OCI-LY7 (cell line): ENCODE data around the gene NRCAM. TPM values are rescaled to one million over a fixed set of nuclear protein-coding genes. Genes with fewer than 3 reads are reported as not detected.

Experiments
- BruUV-seq: library from RNA; stranded (reverse); fragments of 400-500 nt; replicated peaks from 2 replicates; lab custom pipeline; 2021; lab: Mats Ljungman, UMichigan
- CTCF ChIA-PET: fragments of 300-600 bp; sonication (Branson Sonifier 250); formaldehyde crosslinking; loops from one replicate; lab custom pipeline; 2022; ENCODE audit warnings: antibody characterized with exemption; ENCODE audit not compliant: unreplicated experiment; lab: Charles Lee
- POLR2A ChIA-PET: fragments of 300-600 bp; sonication (Branson Sonifier 250); formaldehyde crosslinking; loops from one replicate; lab custom pipeline; 2022; ENCODE audit warnings: antibody characterized with exemption; lab: Charles Lee
- DNase-seq: peaks from one replicate; pipeline ENCODE4 v3.0.0-alpha.2; 2015; ENCODE audit warnings: low spot score
- H2AFZ ChIP-seq: fragments of 200-600 bp; sonication (generic), shearing (Covaris generic); 2 replicates; pipeline ENCODE4 v1.6.1; 2014; ENCODE audit warnings: mild to moderate bottlenecking, antibody characterized with exemption, low read length, moderate library complexity
- H3K27ac ChIP-seq: fragments of 200-600 bp; sonication (generic); 2 replicates; pipeline ENCODE4 v1.5.1; 2014; ENCODE audit warnings: mixed run types, low read depth, mild to moderate bottlenecking, moderate library complexity, low read length, inconsistent platforms; ENCODE audit not compliant: poor library complexity, severe bottlenecking
- H3K36me3 ChIP-seq: fragments of 200-600 bp; sonication (generic); 2 replicates; pipeline ENCODE4 v1.6.1; 2014; ENCODE audit warnings: mild to moderate bottlenecking, antibody characterized with exemption, low read length, moderate library complexity, mixed read lengths; ENCODE audit not compliant: insufficient read depth
- H3K4me1 ChIP-seq: fragments of 200-600 bp; sonication (generic); 2 replicates; pipeline ENCODE4 v1.5.1; 2014; ENCODE audit warnings: mild to moderate bottlenecking, low read length; ENCODE audit not compliant: insufficient read depth, poor library complexity, severe bottlenecking
- H3K4me2 ChIP-seq: fragments of 200-600 bp; sonication (generic); 2 replicates; pipeline ENCODE4 v1.6.1; 2014; ENCODE audit warnings: mild to moderate bottlenecking, low read length
- H3K4me3 ChIP-seq: fragments of 200-600 bp; sonication (generic); 2 replicates; pipeline ENCODE4 v1.5.1; 2014; ENCODE audit warnings: mild to moderate bottlenecking, low read depth, low read length; ENCODE audit not compliant: poor library complexity, severe bottlenecking
- H3K79me2 ChIP-seq: fragments of 200-600 bp; sonication (generic); 2 replicates; pipeline ENCODE4 v1.6.1; 2016; ENCODE audit warnings: low read depth, mild to moderate bottlenecking, low read length, moderate library complexity, mixed read lengths; ENCODE audit not compliant: insufficient read depth
- H3K9me2 ChIP-seq: fragments of 200-600 bp; sonication (generic); 2 replicates; pipeline ENCODE4 v1.6.1; 2016; ENCODE audit warnings: mild to moderate bottlenecking, low read length, mixed read lengths; ENCODE audit not compliant: insufficient read depth
- H3K9me3 ChIP-seq: fragments of 200-600 bp; sonication (generic); 2 replicates; pipeline ENCODE4 v1.6.1; 2014; ENCODE audit warnings: mild to moderate bottlenecking, mixed run types, low read length, mixed read lengths
- H4K20me1 ChIP-seq: fragments of 200-600 bp; sonication (generic); 2 replicates; pipeline ENCODE4 v1.6.1; 2014; ENCODE audit warnings: mild to moderate bottlenecking, antibody characterized with exemption, low read length, moderate library complexity, mixed read lengths; ENCODE audit not compliant: insufficient read depth
- EZH2phosphoT487 ChIP-seq: fragments of 200-600 bp; sonication (generic); IDR thresholded peaks from 2 replicates; pipeline ENCODE4 v1.6.1; 2018; ENCODE audit warnings: low read depth, borderline replicate concordance, mild to moderate bottlenecking, mixed run types, antibody characterized with exemption, low read length, moderate library complexity, mixed read lengths
- intact Hi-C: fragments of 100-400 bp; cut with micrococcal nuclease; formaldehyde crosslinking; loops from one replicate; pipeline ENCODE4 v1.10.0; 2022; ENCODE audit not compliant: unreplicated experiment
- total RNA-seq, 2 experiments: library from RNA; depleted of rRNA in 1 of 2; stranded (reverse); fragments of >200 nt in 1 of 2; shearing (Covaris generic) in 1 of 2; gene quantifications; 2 replicates each; pipeline ENCODE4 v1.2.3, GENCODE V29; 2014 to 2022
- TF ChIP-seq, protein P1 (sequence below): fragments of 200-600 bp; sonication (generic); conservative IDR thresholded peaks from 2 replicates; pipeline ENCODE4 v1.5.1; 2014; ENCODE audit warnings: mild to moderate bottlenecking, antibody characterized with exemption, low read length, moderate library complexity, mixed read lengths

Gene NRCAM
- total RNA-seq, 2 experiments from 2014 or later: not detected

DNA sequence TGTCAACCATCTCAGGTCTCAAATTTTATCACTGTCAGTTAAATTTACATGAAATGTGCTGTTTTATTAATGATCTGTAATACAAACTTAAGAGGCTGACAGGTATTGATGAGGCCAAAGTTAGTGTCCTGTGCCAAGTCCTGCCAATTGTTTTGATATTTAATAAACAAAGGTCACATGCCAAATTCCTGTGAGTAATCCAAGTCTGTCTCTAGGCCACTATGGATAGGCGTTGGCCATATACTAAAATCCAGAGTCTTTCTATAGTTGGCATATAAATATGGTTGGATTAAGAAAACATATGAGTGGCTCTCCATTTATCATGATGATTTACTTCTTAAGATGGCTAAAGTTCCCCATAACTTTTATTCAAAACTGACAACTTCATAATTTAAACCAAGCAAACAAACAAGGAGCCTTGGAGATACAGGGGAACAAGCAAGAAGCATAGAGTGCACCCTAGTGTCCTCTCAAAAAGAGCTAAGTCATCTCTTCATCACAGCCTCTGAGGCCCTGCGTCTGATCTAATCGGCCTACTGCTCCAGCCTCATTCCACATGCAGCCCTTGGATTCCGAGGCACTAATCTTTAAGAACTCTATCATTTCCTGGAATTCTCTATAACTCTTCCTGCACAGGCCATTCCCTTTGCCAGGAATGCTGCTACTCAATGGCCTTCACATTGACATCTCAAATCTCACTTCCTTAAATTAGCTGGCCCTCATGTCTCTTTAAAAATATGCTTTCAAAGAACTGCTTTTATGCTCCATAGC, 32.7 kb upstream of the NRCAM start:
- H3K9me2 ChIP-seq: no peaks in the 10 kb centered on the region
- no peak for DNase-seq
- H3K27ac ChIP-seq: no peak overlapping the region
- TF ChIP-seq EZH2phosphoT487: no peak
- TF ChIP-seq, protein P1, sequence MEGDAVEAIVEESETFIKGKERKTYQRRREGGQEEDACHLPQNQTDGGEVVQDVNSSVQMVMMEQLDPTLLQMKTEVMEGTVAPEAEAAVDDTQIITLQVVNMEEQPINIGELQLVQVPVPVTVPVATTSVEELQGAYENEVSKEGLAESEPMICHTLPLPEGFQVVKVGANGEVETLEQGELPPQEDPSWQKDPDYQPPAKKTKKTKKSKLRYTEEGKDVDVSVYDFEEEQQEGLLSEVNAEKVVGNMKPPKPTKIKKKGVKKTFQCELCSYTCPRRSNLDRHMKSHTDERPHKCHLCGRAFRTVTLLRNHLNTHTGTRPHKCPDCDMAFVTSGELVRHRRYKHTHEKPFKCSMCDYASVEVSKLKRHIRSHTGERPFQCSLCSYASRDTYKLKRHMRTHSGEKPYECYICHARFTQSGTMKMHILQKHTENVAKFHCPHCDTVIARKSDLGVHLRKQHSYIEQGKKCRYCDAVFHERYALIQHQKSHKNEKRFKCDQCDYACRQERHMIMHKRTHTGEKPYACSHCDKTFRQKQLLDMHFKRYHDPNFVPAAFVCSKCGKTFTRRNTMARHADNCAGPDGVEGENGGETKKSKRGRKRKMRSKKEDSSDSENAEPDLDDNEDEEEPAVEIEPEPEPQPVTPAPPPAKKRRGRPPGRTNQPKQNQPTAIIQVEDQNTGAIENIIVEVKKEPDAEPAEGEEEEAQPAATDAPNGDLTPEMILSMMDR: no peak
- H3K4me3 ChIP-seq: no peak overlapping the region
- no peaks in the 10 kb centered on the region for H3K79me2 ChIP-seq
- H3K9me3 ChIP-seq: no peaks in the 10 kb centered on the region
- H3K36me3 ChIP-seq: peaks cover 38% of the 10 kb centered on the region
- CTCF ChIA-PET: no interaction called here
- no TSS peak for BruUV-seq
- POLR2A ChIA-PET: interaction anchor here (0.8 kb wide), 1 partner anchor 17 kb away, joined by 3 read pairs; no protein-coding TSS in a partner anchor
- H4K20me1 ChIP-seq: no peaks in the 10 kb centered on the region
- no peak overlapping the region for H2AFZ ChIP-seq
- intact Hi-C loops: no loop called here
- no peak overlapping the region for H3K4me2 ChIP-seq
- H3K4me1 ChIP-seq: peaks cover 8% of the 10 kb centered on the region

- CTCF ChIA-PET: no interaction called here
- POLR2A ChIA-PET: interaction anchor here (0.6 to 1.2 kb wide), 4 partner anchors 7 to 963 kb away, joined by 3 to 7 read pairs (median 3); no protein-coding TSS in a partner anchor
These were observed 31.4 kb upstream of the NRCAM start for GRCh38 chr7:108487646-108488045.

More at GRCh38 chr7:108487646-108488045, 31.4 kb upstream of the NRCAM start:
- BruUV-seq: no TSS peak
- Histone ChIP-seq H4K20me1 (no peaks in the 10 kb centered on the region), H2AFZ (no peak overlapping the region), H3K79me2 (no peaks in the 10 kb centered on the region), H3K9me2 (no peaks in the 10 kb centered on the region), H3K36me3 (peaks cover 49% of the 10 kb centered on the region), H3K27ac (no peak overlapping the region), H3K4me3 (no peak overlapping the region), H3K9me3 (no peaks in the 10 kb centered on the region), H3K4me1 (peaks cover 8% of the 10 kb centered on the region), H3K4me2 (no peak overlapping the region)
- TF ChIP-seq, protein P1: no peak
- no peak for TF ChIP-seq EZH2phosphoT487
- intact Hi-C loops: no loop called here
- no peak for DNase-seq
